ENCODE results near the gene SNX27.

GRCh38 chr1:151703813-151704212 lies 92.0 kb downstream of the SNX27 start:
- TF ChIP-seq CTCF (IDR thresholded peaks at IDR 0.05): no peak
- no peak for TF ChIP-seq EZH2 (IDR thresholded peaks at IDR 0.05; ENCODE audit: borderline replicate concordance, insufficient read depth, low read depth, low read length, poor library complexity, severe bottlenecking)

Measured in B cell (primary cell).